Cardiac muscle cell (in vitro differentiated cells and primary cell): Measurements from ENCODE around the gene PSORS1C1. TPM values are rescaled to one million over a fixed set of nuclear protein-coding genes. Genes with fewer than 3 reads are reported as not detected.

Experiments
- DNase-seq, 2 donors: peaks; one replicate each; pipeline versions ENCODE4 v3.0.0 to v3.0.0-alpha.2; 2010 to 2017; ENCODE audit warnings: low read depth in 1 of 2, low spot score in 1 of 2
- H3K27ac ChIP-seq: fragments of 200-600 bp; sonication (generic); 2 replicates; pipeline ENCODE4 v1.5.1; 2016
- H3K27me3 ChIP-seq: fragments of 200-600 bp; sonication (generic); 2 replicates; pipeline ENCODE4 v1.6.0; 2016; ENCODE audit warnings: control low read depth
- H3K36me3 ChIP-seq: fragments of 200-600 bp; sonication (generic); 2 replicates; pipeline ENCODE4 v1.5.1; 2016; ENCODE audit warnings: control low read depth
- H3K4me1 ChIP-seq: fragments of 200-600 bp; sonication (generic); 2 replicates; pipeline ENCODE4 v1.8.1; 2017; ENCODE audit warnings: low read depth, mild to moderate bottlenecking, mixed run types
- H3K4me3 ChIP-seq: fragments of 200-600 bp; sonication (generic); 2 replicates; pipeline ENCODE4 v1.5.1; 2016; ENCODE audit warnings: mild to moderate bottlenecking
- H3K9me3 ChIP-seq: fragments of 200-600 bp; sonication (generic); 2 replicates; pipeline ENCODE4 v1.5.1; 2017; ENCODE audit warnings: low read depth, mild to moderate bottlenecking, control low read depth
- polyA plus RNA-seq: library from polyadenylated mRNA; unstranded; fragments of >200 nt; fragmentation: Nextera tagmentation; extraction: Ambion mirVana; gene quantifications from 2 replicates; pipeline ENCODE4 v1.2.1, GENCODE V29; 2016
- total RNA-seq: library from RNA; depleted of rRNA; stranded (reverse); fragments of >200 nt; gene quantifications from 2 replicates; pipeline ENCODE4 v1.2.3, GENCODE V29; 2016
- TF ChIP-seq, protein P1 (sequence below): IDR thresholded peaks from 2 replicates; pipeline ENCODE4 v1.5.1; 2012; ENCODE audit warnings: low read depth, mild to moderate bottlenecking, low read length

The PSORS1C1 gene
- total and polyA plus RNA-seq, 2 experiments from 2014 or later, result not detected

DNA sequence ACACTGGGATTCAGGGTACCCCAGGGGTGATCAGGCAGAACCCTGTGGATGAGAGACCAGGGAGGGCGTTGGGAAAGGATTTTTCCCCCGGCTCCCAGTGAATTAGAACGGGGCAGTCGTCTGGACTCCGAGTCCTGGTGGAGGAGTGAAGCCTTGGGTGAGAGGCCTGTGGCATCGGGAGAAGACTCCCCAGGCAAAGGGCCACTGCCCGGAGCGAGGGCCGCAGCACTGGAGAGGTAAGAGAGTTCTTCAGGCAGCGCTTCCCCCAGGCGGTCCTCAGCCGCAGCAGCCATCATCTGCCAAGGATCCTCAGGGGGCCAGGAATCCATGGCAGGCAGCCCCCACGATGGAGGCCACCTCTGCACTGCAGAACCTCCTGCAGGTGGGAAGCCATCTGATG, 2.9 kb upstream of the PSORS1C1 start:
- no peak overlapping the region for H3K27ac ChIP-seq
- H3K4me1 ChIP-seq, result no peaks in the 10 kb centered on the region
- H3K9me3 ChIP-seq, result no peaks in the 10 kb centered on the region
- peaks cover 4% of the 10 kb centered on the region for H3K27me3 ChIP-seq
- no peak for DNase-seq
- no peaks in the 10 kb centered on the region for H3K36me3 ChIP-seq
- TF ChIP-seq, protein P1, sequence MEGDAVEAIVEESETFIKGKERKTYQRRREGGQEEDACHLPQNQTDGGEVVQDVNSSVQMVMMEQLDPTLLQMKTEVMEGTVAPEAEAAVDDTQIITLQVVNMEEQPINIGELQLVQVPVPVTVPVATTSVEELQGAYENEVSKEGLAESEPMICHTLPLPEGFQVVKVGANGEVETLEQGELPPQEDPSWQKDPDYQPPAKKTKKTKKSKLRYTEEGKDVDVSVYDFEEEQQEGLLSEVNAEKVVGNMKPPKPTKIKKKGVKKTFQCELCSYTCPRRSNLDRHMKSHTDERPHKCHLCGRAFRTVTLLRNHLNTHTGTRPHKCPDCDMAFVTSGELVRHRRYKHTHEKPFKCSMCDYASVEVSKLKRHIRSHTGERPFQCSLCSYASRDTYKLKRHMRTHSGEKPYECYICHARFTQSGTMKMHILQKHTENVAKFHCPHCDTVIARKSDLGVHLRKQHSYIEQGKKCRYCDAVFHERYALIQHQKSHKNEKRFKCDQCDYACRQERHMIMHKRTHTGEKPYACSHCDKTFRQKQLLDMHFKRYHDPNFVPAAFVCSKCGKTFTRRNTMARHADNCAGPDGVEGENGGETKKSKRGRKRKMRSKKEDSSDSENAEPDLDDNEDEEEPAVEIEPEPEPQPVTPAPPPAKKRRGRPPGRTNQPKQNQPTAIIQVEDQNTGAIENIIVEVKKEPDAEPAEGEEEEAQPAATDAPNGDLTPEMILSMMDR, result no peak
- H3K4me3 ChIP-seq, result no peak overlapping the region

DNA sequence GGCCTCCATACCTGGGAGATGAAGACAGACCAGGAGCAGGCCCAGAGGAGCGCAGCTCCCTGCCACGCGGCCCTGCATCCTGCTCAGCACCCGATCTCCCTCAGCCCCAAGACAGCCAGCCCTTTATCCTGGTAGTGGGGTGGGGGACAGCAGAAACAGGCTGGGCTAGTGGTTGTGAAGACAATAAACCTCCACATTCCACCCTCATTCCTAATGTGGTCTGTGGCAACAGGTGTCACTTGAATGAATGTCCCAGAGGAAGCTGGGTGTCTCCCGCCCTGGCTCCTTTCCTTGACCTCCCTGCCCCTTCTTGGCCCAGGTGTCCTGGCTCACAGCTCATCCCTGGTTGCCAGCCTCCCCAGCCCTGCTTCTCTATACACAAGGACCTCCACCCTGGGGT, 2.1 kb upstream of the PSORS1C1 start, which contains the start of gene C6orf15:
Gene C6orf15 (minus strand): TSS at position 98 of the 400 bp plus-strand sequence. CDS start 20 bp downstream, at position 78.
- H3K27me3 ChIP-seq, result peaks cover 4% of the 10 kb centered on the region
- H3K4me3 ChIP-seq, result no peak within 1 kb of the TSS
- no peaks in the 10 kb centered on the region for H3K36me3 ChIP-seq
- no peak for DNase-seq
- TF ChIP-seq, protein P1, result no peak
- no peaks in the 10 kb centered on the region for H3K9me3 ChIP-seq
- no peaks in the 10 kb centered on the region for H3K4me1 ChIP-seq
- H3K27ac ChIP-seq, result no peak within 1 kb of the TSS

DNA sequence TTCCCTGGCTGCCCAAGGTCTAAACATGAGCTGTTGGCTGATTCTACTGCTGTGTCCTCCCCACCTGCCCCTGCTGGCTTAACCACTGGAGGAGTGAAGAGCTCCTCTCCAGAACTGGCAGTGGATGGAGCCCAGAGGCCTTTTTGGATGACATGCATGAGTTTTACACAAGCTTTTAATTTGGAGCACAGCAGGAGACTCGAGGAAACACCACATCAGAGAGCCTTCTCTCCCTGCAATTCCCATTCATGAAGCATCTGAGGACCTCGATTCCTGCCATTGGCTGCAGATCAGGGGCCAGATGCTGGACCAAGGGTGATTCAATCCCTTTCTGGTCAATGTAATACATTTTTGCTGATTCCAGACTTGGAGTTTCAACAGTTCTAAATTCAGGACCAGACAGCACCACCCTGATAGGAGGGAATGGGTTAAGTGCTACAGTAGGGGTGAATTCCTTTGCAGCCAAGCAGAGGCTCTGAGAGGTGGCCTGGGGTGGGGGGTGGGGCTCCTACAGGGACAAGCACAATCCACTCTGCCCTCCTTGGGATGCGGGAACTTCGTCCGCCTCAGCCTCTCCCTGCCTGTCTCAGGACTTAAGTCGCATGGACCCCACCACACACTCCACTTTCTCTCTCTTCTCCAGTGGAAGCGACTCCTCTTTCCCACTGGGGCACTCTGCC, 599 bp upstream of the PSORS1C1 start:
- TF ChIP-seq, protein P1, result no peak
- Histone ChIP-seq H3K9me3 (no peaks in the 10 kb centered on the region), H3K27me3 (peaks cover 4% of the 10 kb centered on the region), H3K36me3 (no peaks in the 10 kb centered on the region), H3K4me1 (no peaks in the 10 kb centered on the region), H3K4me3 (no peak overlapping the region), H3K27ac (no peak overlapping the region)
- DNase-seq, result peak; percentile 19 to 36

DNA sequence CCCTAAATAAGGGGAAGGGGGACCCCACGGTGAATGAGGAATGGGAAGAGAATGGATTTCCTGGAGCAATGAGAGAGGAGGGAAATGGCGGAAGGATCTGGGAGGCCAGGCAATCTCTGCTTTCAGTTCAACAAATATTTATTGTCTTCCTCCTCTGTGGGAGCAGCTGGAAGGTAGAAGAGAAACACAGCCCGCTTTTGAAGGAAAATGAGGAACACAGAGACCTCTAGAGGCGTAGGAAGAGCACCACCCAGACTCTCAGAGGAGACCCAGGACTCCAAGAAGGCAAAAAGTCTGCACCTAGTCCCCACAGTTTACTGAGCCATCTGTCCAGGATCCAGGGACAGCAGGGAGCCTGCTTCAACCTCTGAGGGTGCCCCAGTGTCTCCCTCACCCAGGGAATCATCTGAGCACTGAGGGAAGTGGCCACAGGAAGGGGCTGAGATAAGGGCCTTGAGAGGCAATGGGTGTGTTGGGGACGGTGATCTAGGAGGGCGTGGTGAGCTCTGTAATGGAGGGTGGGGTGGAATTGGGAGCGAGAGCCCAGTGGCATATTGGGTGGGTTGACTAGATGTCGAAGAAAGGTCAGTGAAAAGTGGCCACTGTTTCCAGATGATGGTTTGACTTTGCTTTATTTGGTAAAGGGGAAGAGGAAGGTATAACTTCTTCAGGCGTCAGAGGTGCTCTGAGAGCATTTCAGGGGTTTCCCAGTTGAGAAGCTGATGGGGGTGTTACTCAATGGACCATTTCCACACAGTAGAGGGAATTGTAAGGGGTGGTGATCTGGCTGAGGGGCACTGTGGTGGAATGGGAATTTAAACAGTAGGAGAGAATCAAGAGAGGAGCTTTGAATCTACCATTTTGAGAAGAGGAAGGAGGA, 610 bp downstream of the PSORS1C1 start:
- Histone ChIP-seq H3K9me3 (no peaks in the 10 kb centered on the region), H3K27me3 (no peaks in the 10 kb centered on the region), H3K27ac (no peak overlapping the region), H3K4me3 (no peak overlapping the region), H3K36me3 (no peaks in the 10 kb centered on the region), H3K4me1 (no peaks in the 10 kb centered on the region)
- TF ChIP-seq, protein P1, result peak; percentile 44
- peak in 1 of 2 donors; percentile 65 for DNase-seq

DNA sequence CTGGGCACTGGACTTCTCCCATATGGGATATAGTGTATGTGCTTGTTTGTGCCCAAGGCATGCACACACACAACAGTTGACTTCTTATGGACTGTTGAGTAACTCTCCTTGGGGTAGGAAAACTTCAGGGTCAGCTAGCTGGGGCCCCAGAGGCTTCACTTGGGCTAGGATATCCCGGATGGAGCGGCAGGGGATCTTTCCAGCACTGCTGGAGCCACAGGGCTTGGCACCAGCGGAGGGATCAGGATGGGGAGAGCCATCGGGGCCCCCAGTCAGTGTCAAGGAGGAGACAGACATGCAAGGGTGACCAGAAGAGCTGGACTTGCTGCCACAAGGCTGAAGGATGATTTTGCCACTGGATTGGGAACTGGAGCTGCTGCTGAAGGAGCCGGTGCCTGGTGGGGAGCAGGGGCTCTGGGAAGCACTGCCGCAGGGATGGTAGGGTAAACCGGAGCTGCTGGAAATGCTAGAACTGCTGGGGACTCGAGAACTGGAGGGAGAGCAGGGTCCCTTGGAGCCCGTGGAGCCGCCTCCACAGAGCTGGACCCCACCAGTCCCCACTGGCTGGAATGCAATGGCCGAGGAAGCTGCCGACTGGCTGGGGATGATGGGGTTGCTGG, 1.5 kb downstream of the PSORS1C1 start:
- TF ChIP-seq, protein P1, result no peak
- H3K9me3 ChIP-seq, result no peaks in the 10 kb centered on the region
- no peak overlapping the region for H3K27ac ChIP-seq
- H3K36me3 ChIP-seq, result no peaks in the 10 kb centered on the region
- no peak overlapping the region for H3K4me3 ChIP-seq
- no peaks in the 10 kb centered on the region for H3K27me3 ChIP-seq
- no peaks in the 10 kb centered on the region for H3K4me1 ChIP-seq
- DNase-seq, result no peak
